HepG2 (cell line): ENCODE measurements around the gene CFAP206. TPM values are rescaled to one million over a fixed set of nuclear protein-coding genes. Genes with fewer than 3 reads are reported as not detected.

Experiments
- AGO2 ChIP-seq: fragments of 200-400 bp; formaldehyde crosslinking; optimal IDR thresholded peaks from 2 replicates; pipeline ENCODE3; 2017; ENCODE audit warnings: mild to moderate bottlenecking, low read depth, low read length, moderate library complexity
- AKAP8 ChIP-seq: sonication (generic); formaldehyde crosslinking; IDR thresholded peaks from 2 replicates; pipeline ENCODE4 v1.5.1; 2020; ENCODE audit warnings: mild to moderate bottlenecking, missing genetic modification reagents
- ELF3 ChIP-seq: IDR thresholded peaks from 2 replicates; pipeline ENCODE4 v1.6.1; 2016; ENCODE audit warnings: missing genetic modification reagents, missing compliant biosample characterization
- HMGXB4 ChIP-seq, 2 experiments: sonication (generic) in 1 of 2; formaldehyde crosslinking in 1 of 2; IDR thresholded peaks; 2 replicates each; pipeline versions ENCODE4 v1.4.0 to v1.6.1; 2018 to 2020; ENCODE audit warnings: missing genetic modification reagents in 2 of 2, borderline replicate concordance in 1 of 2, low read depth in 1 of 2, mild to moderate bottlenecking in 1 of 2, missing biosample characterization in 1 of 2
- ISL2 ChIP-seq: sonication (generic); formaldehyde crosslinking; IDR thresholded peaks from 2 replicates; pipeline ENCODE4 v1.5.0; 2020; ENCODE audit warnings: missing genetic modification reagents
- KIAA2018 ChIP-seq: sonication (generic); formaldehyde crosslinking; IDR thresholded peaks from 2 replicates; pipeline ENCODE4 v1.5.0; 2020; ENCODE audit warnings: mild to moderate bottlenecking, missing genetic modification reagents, borderline replicate concordance
- KLF13 ChIP-seq: sonication (generic); formaldehyde crosslinking; IDR thresholded peaks from 2 replicates; pipeline ENCODE4 v1.4.0; 2020; ENCODE audit warnings: mild to moderate bottlenecking, missing genetic modification reagents
- KMT2A ChIP-seq: sonication (generic); formaldehyde crosslinking; IDR thresholded peaks from 2 replicates; pipeline ENCODE4 v1.4.0; 2020; ENCODE audit warnings: missing genetic modification reagents
- PRMT3 ChIP-seq: sonication (generic); formaldehyde crosslinking; IDR thresholded peaks from 2 replicates; pipeline ENCODE4 v1.8.1; 2022; ENCODE audit warnings: low read depth, mild to moderate bottlenecking, moderate library complexity, missing genetic modification reagents, borderline replicate concordance
- RFX1 ChIP-seq: fragments of 450-650 bp; IDR thresholded peaks from 2 replicates; pipeline ENCODE4 v1.6.1; 2017
- SP1 ChIP-seq, 2 experiments: fragments of 450-650 bp in 1 of 2; sonication (generic) in 1 of 2; formaldehyde crosslinking in 1 of 2; IDR thresholded peaks; 2 replicates each; pipeline versions ENCODE4 v1.4.0 to v1.6.1; 2016 to 2020; ENCODE audit warnings: missing genetic modification reagents in 1 of 2
- TBL1XR1 ChIP-seq: fragments of 150-350 bp; IDR thresholded peaks from 2 replicates; pipeline ENCODE4 v1.6.1; 2014; ENCODE audit warnings: borderline replicate concordance, low read length; ENCODE audit not compliant: partially characterized antibody
- ZNF160 ChIP-seq: sonication (generic); formaldehyde crosslinking; IDR thresholded peaks from 2 replicates; pipeline ENCODE4 v1.8.0; 2022; ENCODE audit warnings: mild to moderate bottlenecking, inconsistent platforms, missing genetic modification reagents
- ZNF224 ChIP-seq: sonication (generic); formaldehyde crosslinking; IDR thresholded peaks from 2 replicates; pipeline ENCODE4 v1.5.0; 2020; ENCODE audit warnings: mild to moderate bottlenecking, missing genetic modification reagents
- ZNF292 ChIP-seq: sonication (generic); formaldehyde crosslinking; IDR thresholded peaks from 2 replicates; pipeline ENCODE4 v1.8.1; 2022; ENCODE audit warnings: mild to moderate bottlenecking, low read depth, missing genetic modification reagents, borderline replicate concordance
- ZNF343 ChIP-seq: sonication (generic); formaldehyde crosslinking; IDR thresholded peaks from 2 replicates; pipeline ENCODE4 v1.4.0; 2020; ENCODE audit warnings: mild to moderate bottlenecking, missing genetic modification reagents
- ZNF431 ChIP-seq: sonication (generic); formaldehyde crosslinking; IDR thresholded peaks from 2 replicates; pipeline ENCODE4 v1.9.0; 2022; ENCODE audit warnings: missing genetic modification reagents, low read depth, mild to moderate bottlenecking, borderline replicate concordance
- ZNF567 ChIP-seq: sonication (generic); formaldehyde crosslinking; IDR thresholded peaks from 2 replicates; pipeline ENCODE4 v1.8.1; 2023; ENCODE audit warnings: mild to moderate bottlenecking, missing genetic modification reagents, borderline replicate concordance
- ZNF790 ChIP-seq: sonication (generic); formaldehyde crosslinking; IDR thresholded peaks from 2 replicates; pipeline ENCODE4 v1.8.0; 2022; ENCODE audit warnings: missing genetic modification reagents, mild to moderate bottlenecking, borderline replicate concordance
- polyA plus RNA-seq, 8 experiments: library from polyadenylated mRNA; depleted of rRNA in 3 of 8; stranded (reverse) in 7 of 8; unstranded in 1 of 8; fragments of >200 nt; fragmentation: Illumina TruSeq in 4 of 8; extraction: Trizol in 4 of 8; gene quantifications; 2 replicates each; pipeline versions ENCODE4 v1.2.1 to v1.2.3, GENCODE V29; 2011 to 2016; ENCODE audit warnings: low read depth in 4 of 8, missing spikeins in 1 of 8, mixed read lengths in 1 of 8; ENCODE audit not compliant: insufficient read depth in 1 of 8
- total RNA-seq, 5 experiments: library from RNA; depleted of rRNA; stranded (reverse); fragments of >200 nt; fragmentation: Illumina TruSeq; extraction: Trizol; gene quantifications; 2 replicates each; pipeline ENCODE4 v1.2.3, GENCODE V29; 2016; ENCODE audit warnings: low read depth in 1 of 5

CFAP206 gene
- total and polyA plus RNA-seq, 2 of the 13 experiments (the other 11 are each of a cell fraction or from before 2014, with no cell fraction given) = not detected

GRCh38 chr6:87472525-87473418 is 65.0 kb downstream of the CFAP206 start, which contains the start of gene SLC35A1 (continued):
- TF ChIP-seq ZNF567 (peak; percentile 70; the same call in 1 of the 2 replicates), TBL1XR1 (no peak), AGO2 (peak; percentile 63), ZNF224 (CRISPR knock-in tag) (peak; percentile 80), ZNF160 (CRISPR knock-in tag) (peak; percentile 87; the same call in 1 of the 2 replicates), HMGXB4 (CRISPR knock-in tag; IDR thresholded peaks at IDR 0.05; ENCODE audit: borderline replicate concordance in 1 of 2, low read depth in 1 of 2) (peak; percentile 54 to 79; a peak in 3 of 4 replicates), ELF3 (CRISPR knock-in tag) (peak; percentile 54), ZNF790 (no peak), ISL2 (CRISPR knock-in tag) (peak; percentile 51), SP1 (IDR thresholded peaks at IDR 0.05) (no peak), SP1 (CRISPR knock-in tag; IDR thresholded peaks at IDR 0.05) (peak; percentile 86), KIAA2018 (CRISPR knock-in tag) (no peak), KMT2A (CRISPR knock-in tag) (peak; percentile 65; the same call in 1 of the 2 replicates), KLF13 (0 out of 2 replicates have a peak, but pooled peaks have one; percentile 52), ZNF292 (CRISPR knock-in tag) (peak; percentile 61; the same call in 1 of the 2 replicates), RFX1 (no peak), ZNF431 (peak; percentile 83; the same call in 1 of the 2 replicates), PRMT3 (CRISPR knock-in tag) (no peak), AKAP8 (CRISPR knock-in tag) (no peak), ZNF343 (CRISPR knock-in tag) (no peak)
